H1 (cell line): Measurements from ENCODE around the gene DPEP2. TPM values are rescaled to one million over a fixed set of nuclear protein-coding genes. Genes with fewer than 3 reads are reported as not detected.

Source experiments
- CTCF ChIA-PET: fragments of 300-600 bp; sonication (Branson Sonifier 250); formaldehyde crosslinking; loops from one replicate; lab custom pipeline; 2021; ENCODE audit not compliant: partially characterized antibody; lab: Charles Lee
- POLR2A ChIA-PET: fragments of 300-600 bp; sonication (Branson Sonifier 250); formaldehyde crosslinking; loops from one replicate; lab custom pipeline; 2021; ENCODE audit warnings: inconsistent platforms; ENCODE audit not compliant: partially characterized antibody; lab: Charles Lee
- DNase-seq, 2 experiments: peaks; one replicate each; pipeline versions ENCODE4 v3.0.0 to v3.0.0-alpha.2; 2010 to 2022; ENCODE audit warnings: low spot score in 2 of 2, low read depth in 1 of 2, mixed read lengths in 1 of 2
- FAIRE-seq: peaks from 2 replicates; lab custom pipeline; 2011; peaks lifted over from hg19 to GRCh38; lab: Jason Lieb, UNC
- H2AFZ ChIP-seq: 2 replicates; pipeline ENCODE4 v1.8.1; 2012; ENCODE audit warnings: low read length, inconsistent platforms
- H2AK5ac ChIP-seq: 2 replicates; pipeline ENCODE4 v1.6.1; 2013; ENCODE audit warnings: low read depth, low read length
- H2BK120ac ChIP-seq: replicated peaks from 2 replicates; pipeline ENCODE3; 2013; ENCODE audit warnings: low read depth, low read length, inconsistent platforms
- H2BK12ac ChIP-seq: 2 replicates; pipeline ENCODE4 v1.6.1; 2013; ENCODE audit warnings: low read depth, low read length
- H2BK15ac ChIP-seq: 2 replicates; pipeline ENCODE4 v1.6.1; 2013; ENCODE audit warnings: low read length
- H2BK20ac ChIP-seq: 2 replicates; pipeline ENCODE4 v1.6.1; 2013; ENCODE audit warnings: low read length
- H2BK5ac ChIP-seq: 2 replicates; pipeline ENCODE4 v1.6.1; 2013; ENCODE audit warnings: low read depth, low read length
- H3K14ac ChIP-seq: 2 replicates; pipeline ENCODE4 v1.6.1; 2013; ENCODE audit warnings: inconsistent platforms; ENCODE audit not compliant: insufficient read length
- H3K18ac ChIP-seq: 2 replicates; pipeline ENCODE4 v1.6.1; 2013; ENCODE audit warnings: low read length; ENCODE audit errors: extremely low read depth
- H3K23ac ChIP-seq: 2 replicates; pipeline ENCODE4 v1.6.1; 2013; ENCODE audit warnings: inconsistent platforms; ENCODE audit not compliant: insufficient read length
- H3K23me2 ChIP-seq: 2 replicates; pipeline ENCODE4 v1.6.1; 2013; ENCODE audit warnings: low read depth, low read length
- H3K27ac ChIP-seq: 2 replicates; pipeline ENCODE4 v1.6.1; 2011; ENCODE audit warnings: low read depth, low read length, inconsistent platforms
- H3K27me3 ChIP-seq, 4 experiments: replicated peaks in 1 of 4; 1 replicate in 1 of 4; 2 replicates in 3 of 4; pipeline versions ENCODE4 v1.6.1 to v1.8.1; 2011 to 2013; ENCODE audit warnings: low read length in 3 of 4, mild to moderate bottlenecking in 3 of 4, inconsistent platforms in 2 of 4, mixed read lengths in 2 of 4, moderate library complexity in 1 of 4; ENCODE audit not compliant: control insufficient read depth in 3 of 4, insufficient read depth in 3 of 4; ENCODE audit errors: extremely low read depth in 1 of 4
- H3K36me3 ChIP-seq, 4 experiments: 2 replicates each; pipeline versions ENCODE4 v1.6.1 to v1.8.1; 2011 to 2013; ENCODE audit warnings: mild to moderate bottlenecking in 4 of 4, low read length in 3 of 4, moderate library complexity in 2 of 4, control low read depth in 1 of 4, inconsistent platforms in 1 of 4; ENCODE audit not compliant: insufficient read depth in 4 of 4, control insufficient read depth in 2 of 4
- H3K4ac ChIP-seq: replicated peaks from 2 replicates; pipeline ENCODE3; 2013; ENCODE audit warnings: low read length, low read depth, mixed read lengths, inconsistent platforms; ENCODE audit not compliant: insufficient read length
- H3K4me1 ChIP-seq, 4 experiments: replicated peaks in 1 of 4; 1 replicate in 1 of 4; 2 replicates in 3 of 4; pipeline versions ENCODE4 v1.6.1 to v1.8.1; 2011 to 2013; ENCODE audit warnings: low read length in 3 of 4, inconsistent platforms in 2 of 4, mixed read lengths in 1 of 4; ENCODE audit not compliant: insufficient read depth in 4 of 4, control insufficient read depth in 3 of 4
- H3K4me2 ChIP-seq, 2 experiments: 2 replicates each; pipeline versions ENCODE4 v1.6.1 to v1.8.1; 2011 to 2013; ENCODE audit warnings: low read depth in 2 of 2, low read length in 2 of 2, control low read depth in 1 of 2, inconsistent platforms in 1 of 2, mild to moderate bottlenecking in 1 of 2; ENCODE audit not compliant: insufficient read depth in 1 of 2
- H3K4me3 ChIP-seq, 4 experiments: fragments of 200-600, 300-600 bp in 1 of 4; sonication (generic), shearing (Covaris generic), sonication (Bioruptor Twin) in 1 of 4; 2 replicates each; pipeline versions ENCODE4 v1.5.1 to v1.8.1; 2011 to 2016; ENCODE audit warnings: low read length in 4 of 4, low read depth in 3 of 4, control low read depth in 2 of 4, inconsistent platforms in 2 of 4, mild to moderate bottlenecking in 2 of 4, mixed read lengths in 1 of 4, moderate library complexity in 1 of 4; ENCODE audit not compliant: insufficient read depth in 2 of 4; ENCODE audit errors: extremely low read depth in 1 of 4
- H3K56ac ChIP-seq: replicated peaks from 2 replicates; pipeline ENCODE3; 2013; ENCODE audit warnings: low read depth, mild to moderate bottlenecking, mixed read lengths, low read length, inconsistent platforms; ENCODE audit not compliant: insufficient read length
- H3K79me1 ChIP-seq: 2 replicates; pipeline ENCODE4 v1.6.1; 2013; ENCODE audit warnings: low read depth, low read length, control low read depth
- H3K79me2 ChIP-seq, 2 experiments: 2 replicates each; pipeline versions ENCODE4 v1.6.1 to v1.8.1; 2012 to 2013; ENCODE audit warnings: low read length in 2 of 2, mild to moderate bottlenecking in 2 of 2, inconsistent platforms in 1 of 2; ENCODE audit not compliant: insufficient read depth in 2 of 2, control insufficient read depth in 1 of 2
- H3K9ac ChIP-seq, 4 experiments: replicated peaks in 1 of 4; 1 replicate in 1 of 4; 2 replicates in 3 of 4; pipeline versions ENCODE4 v1.6.1 to v1.8.1; 2011 to 2013; ENCODE audit warnings: low read depth in 3 of 4, low read length in 3 of 4, control low read depth in 2 of 4, mild to moderate bottlenecking in 2 of 4, moderate library complexity in 2 of 4, inconsistent platforms in 1 of 4; ENCODE audit errors: extremely low read depth in 1 of 4
- H3K9me3 ChIP-seq, 2 experiments: 2 replicates each; pipeline versions ENCODE4 v1.6.1 to v1.8.1; 2012 to 2013; ENCODE audit warnings: mild to moderate bottlenecking in 2 of 2, moderate library complexity in 2 of 2, control low read depth in 1 of 2, inconsistent platforms in 1 of 2, low read depth in 1 of 2, low read length in 1 of 2, mixed read lengths in 1 of 2; ENCODE audit not compliant: insufficient read depth in 2 of 2
- H4K20me1 ChIP-seq, 2 experiments: replicated peaks in 1 of 2; 2 replicates each; pipeline versions ENCODE3 to v1.8.1; 2011 to 2013; ENCODE audit warnings: inconsistent platforms in 2 of 2, low read length in 2 of 2, mild to moderate bottlenecking in 1 of 2; ENCODE audit not compliant: insufficient read depth in 2 of 2, control insufficient read depth in 1 of 2
- H4K5ac ChIP-seq: 2 replicates; pipeline ENCODE4 v1.6.1; 2013; ENCODE audit warnings: low read length, low read depth, mixed read lengths, inconsistent platforms; ENCODE audit not compliant: insufficient read length
- H4K8ac ChIP-seq: 2 replicates; pipeline ENCODE4 v1.8.0; 2013; ENCODE audit warnings: mild to moderate bottlenecking, moderate library complexity, low read length, inconsistent platforms; ENCODE audit not compliant: insufficient read depth; ENCODE audit errors: extremely low read depth
- H4K91ac ChIP-seq: replicated peaks from 2 replicates; pipeline ENCODE3; 2013; ENCODE audit warnings: low read length, mixed read lengths, inconsistent platforms; ENCODE audit not compliant: insufficient read length
- CTBP2 ChIP-seq: IDR thresholded peaks from 2 replicates; pipeline ENCODE4 v1.7.0; 2011; ENCODE audit warnings: borderline replicate concordance, mild to moderate bottlenecking, moderate library complexity, mixed read lengths, low read length; ENCODE audit not compliant: insufficient read depth, insufficient read length
- E2F6 ChIP-seq: IDR thresholded peaks from 2 replicates; pipeline ENCODE4 v1.6.1; 2012; ENCODE audit warnings: inconsistent platforms
- JUN ChIP-seq: IDR thresholded peaks from 2 replicates; pipeline ENCODE4 v1.6.1; 2011; ENCODE audit warnings: low read depth, mild to moderate bottlenecking, improper control_type of control experiment, low read length
- MAX ChIP-seq: IDR thresholded peaks from 2 replicates; pipeline ENCODE4 v1.6.1; 2012; ENCODE audit warnings: inconsistent platforms
- POLR2AphosphoS5 ChIP-seq: IDR thresholded peaks from 2 replicates; pipeline ENCODE4 v1.6.1; 2011; ENCODE audit warnings: low read depth, low read length
- SIN3A ChIP-seq, 2 experiments: IDR thresholded peaks in 1 of 2; conservative IDR thresholded peaks in 1 of 2; 2 replicates each; pipeline ENCODE4 v1.6.1; 2011 to 2012; ENCODE audit warnings: low read length in 2 of 2, improper control_type of control experiment in 1 of 2, low read depth in 1 of 2, mild to moderate bottlenecking in 1 of 2
- SIRT6 ChIP-seq: IDR thresholded peaks from one replicate; pipeline ENCODE4 v1.7.1; 2012; ENCODE audit warnings: low read length, inconsistent platforms
- TAF1 ChIP-seq: IDR thresholded peaks from 2 replicates; pipeline ENCODE4 v1.6.1; 2011; ENCODE audit warnings: mild to moderate bottlenecking, low read depth, low read length
- USF2 ChIP-seq: IDR thresholded peaks from 2 replicates; pipeline ENCODE4 v1.6.1; 2011; ENCODE audit warnings: low read length, improper control_type of control experiment
- ZNF274 ChIP-seq: IDR thresholded peaks from 2 replicates; pipeline ENCODE4 v1.7.0; 2012; ENCODE audit warnings: low read length, borderline replicate concordance; ENCODE audit errors: extremely low read depth
- WGBS, 2 experiments: shearing (Covaris generic) in 1 of 2; methylation state at CpG; one replicate each; pipeline versions ENCODE4 v1.1.6 to v1.1.7; 2013 to 2015; ENCODE audit warnings: low lambda C conversion rate in 2 of 2, mixed read lengths in 2 of 2, inconsistent platforms in 1 of 2, low coverage in 1 of 2, missing lambda C conversion rate in 1 of 2; ENCODE audit not compliant: insufficient replicate concordance in 2 of 2, insufficient coverage in 1 of 2, insufficient read length in 1 of 2; ENCODE audit errors: extremely low coverage in 1 of 2, missing lambda C conversion rate in 1 of 2; 5-methylcytosine and 5-hydroxymethylcytosine counted together
- polyA plus RNA-seq, 7 experiments: library from polyadenylated mRNA; depleted of rRNA in 3 of 7; stranded (reverse) in 5 of 7; unstranded in 2 of 7; fragments of >200 nt in 5 of 7; fragments of 200-250 nt in 2 of 7; gene quantifications; 1 replicate in 5 of 7; 2 replicates in 1 of 7; 4 replicates in 1 of 7; pipeline versions ENCODE4 v1.2.1 to v1.2.3, GENCODE V29; 2011 to 2013; ENCODE audit warnings: missing spikeins in 2 of 7, mixed read lengths in 2 of 7
- total RNA-seq: library from RNA; stranded (reverse); fragmentation: NEBNext Ultra II Directional; extraction: Animal tissue kit (Norgen Biotek cat#: 25700); gene quantifications from 2 replicates; pipeline ENCODE4 v1.2.1, GENCODE V29; 2021
- TF ChIP-seq, protein P1 (sequence below): IDR thresholded peaks from 2 replicates; pipeline ENCODE4 v1.6.1; 2011; ENCODE audit warnings: low read depth, mild to moderate bottlenecking, low read length; ENCODE audit not compliant: insufficient read depth

The DPEP2 gene
- total and polyA plus RNA-seq, 2 of the 8 experiments (the other 6 are each of a cell fraction or from before 2014, with no cell fraction given): not detected

DNA sequence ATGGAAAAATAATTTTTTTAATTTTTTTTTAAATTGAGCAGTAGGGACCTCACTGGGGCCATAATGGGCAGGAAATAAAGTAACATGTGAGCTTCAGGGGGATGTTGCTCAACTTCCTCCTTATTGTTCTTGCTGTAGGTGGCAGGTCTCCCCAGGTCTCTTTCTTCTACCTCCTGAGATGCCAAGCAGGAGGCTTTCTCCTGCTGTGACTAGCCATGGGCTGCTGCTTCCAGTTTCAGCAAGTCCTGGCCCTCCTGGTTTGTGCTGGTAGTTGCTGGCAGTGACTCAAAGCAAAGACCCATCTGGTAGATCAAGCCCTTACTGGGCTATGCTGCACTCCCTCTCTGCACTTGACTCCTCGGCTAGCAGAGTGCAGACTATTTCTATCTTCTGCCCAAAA is 14.2 kb upstream of the DPEP2 start:
- peaks cover 0 to 6% (median 3%) of the 10 kb centered on the region in 4 experiments; a peak in 3 of 7 replicates for H3K4me1 ChIP-seq
- ChIA-PET CTCF (interaction anchor here (0.5 to 1.4 kb wide), 6 partner anchors 10 to 293 kb away, joined by 3 to 5 read pairs (median 3); partner anchors contain the start of genes DDX28 and DUS2), POLR2A (interaction anchor here (0.6 to 3.7 kb wide), 4 partner anchors 9 to 388 kb away, joined by 3 to 17 read pairs (median 4); partner anchors contain the start of genes DDX28 and DUS2)
- no peak overlapping the region for H3K56ac ChIP-seq
- H3K4me3 ChIP-seq: no peak overlapping the region
- H2BK12ac ChIP-seq: no peak overlapping the region
- H2BK20ac ChIP-seq: no peak overlapping the region
- no peak for DNase-seq
- H4K91ac ChIP-seq: no peak overlapping the region
- no peak overlapping the region for H2BK5ac ChIP-seq
- no peak overlapping the region for H3K23ac ChIP-seq
- no peak overlapping the region for H3K4ac ChIP-seq
- 82% methylated on average over 1 of the region's 1 CpG; no CpG with 5 or more reads in 1 of the 2 experiments for WGBS, 2 experiments
- H4K8ac ChIP-seq: no peak overlapping the region
- H3K9me3 ChIP-seq: no peaks in the 10 kb centered on the region
- no peaks in the 10 kb centered on the region for H3K79me1 ChIP-seq
- no peak overlapping the region for H2BK15ac ChIP-seq
- 0 out of 7 replicates have a peak overlapping the region, but pooled peaks of 1 of the 4 experiments have one; percentile 7 for H3K9ac ChIP-seq
- no peak overlapping the region for H3K27ac ChIP-seq
- H3K18ac ChIP-seq: no peak overlapping the region
- H3K79me2 ChIP-seq: no peaks in the 10 kb centered on the region
- no peak for FAIRE-seq
- H2AFZ ChIP-seq: 0 out of 2 replicates have a peak overlapping the region, but pooled peaks have one; percentile 8
- no peak overlapping the region for H2BK120ac ChIP-seq
- H3K36me3 ChIP-seq: no peaks in the 10 kb centered on the region
- no peak overlapping the region for H3K14ac ChIP-seq
- H3K4me2 ChIP-seq: no peak overlapping the region
- H3K23me2 ChIP-seq: no peaks in the 10 kb centered on the region
- no peak overlapping the region for H4K5ac ChIP-seq
- H3K27me3 ChIP-seq: no peaks in the 10 kb centered on the region
- no peaks in the 10 kb centered on the region for H4K20me1 ChIP-seq
- H2AK5ac ChIP-seq: no peak overlapping the region
- TF ChIP-seq USF2: no peak
- TF ChIP-seq MAX: no peak
- TF ChIP-seq TAF1: no peak
- no peak for TF ChIP-seq E2F6
- no peak for TF ChIP-seq ZNF274
- TF ChIP-seq SIN3A (conservative IDR thresholded peaks at IDR 0.05 in 1 of 2, IDR thresholded peaks at IDR 0.05 in 1 of 2; ENCODE audit: low read depth in 1 of 2, low read length in 2 of 2): no peak
- no peak for TF ChIP-seq POLR2AphosphoS5
- TF ChIP-seq SIRT6: no peak
- no peak for TF ChIP-seq CTBP2
- TF ChIP-seq, protein P1, sequence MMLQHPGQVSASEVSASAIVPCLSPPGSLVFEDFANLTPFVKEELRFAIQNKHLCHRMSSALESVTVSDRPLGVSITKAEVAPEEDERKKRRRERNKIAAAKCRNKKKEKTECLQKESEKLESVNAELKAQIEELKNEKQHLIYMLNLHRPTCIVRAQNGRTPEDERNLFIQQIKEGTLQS: no peak
- no peak for TF ChIP-seq JUN
